IMR-90 (cell line): Measurements from ENCODE around the gene IL17A. TPM values are rescaled to one million over a fixed set of nuclear protein-coding genes. Genes with fewer than 3 reads are reported as not detected.

Source experiments
- ATAC-seq: fragments of 200-7000 bp; cut with Tn5 transposase; 2 replicates; pipeline ENCODE4 v1.9.1; 2020; ENCODE audit warnings: low read depth, mild to moderate bottlenecking, moderate library complexity
- BruUV-seq: library from RNA; stranded (reverse); fragments of 400-500 nt; replicated peaks from 2 replicates; lab custom pipeline; 2021; lab: Mats Ljungman, UMichigan
- CTCF ChIA-PET: fragments of 300-600 bp; formaldehyde crosslinking; extraction: SDS; loops from one replicate; lab custom pipeline; 2021; ENCODE audit warnings: antibody characterized with exemption; lab: Yijun Ruan, JAX
- POLR2A ChIA-PET: fragments of 300-600 bp; sonication (Branson Sonifier 250); formaldehyde crosslinking; loops from one replicate; lab custom pipeline; 2022; ENCODE audit warnings: antibody characterized with exemption; ENCODE audit not compliant: unreplicated experiment; lab: Charles Lee
- DNase-seq: peaks from one replicate; pipeline ENCODE4 v3.0.0; 2013
- H2AFZ ChIP-seq: replicated peaks from 2 replicates; pipeline ENCODE3; 2013; ENCODE audit warnings: low read length, mild to moderate bottlenecking; ENCODE audit not compliant: poor library complexity
- H2AK5ac ChIP-seq: 2 replicates; pipeline ENCODE4 v1.6.1; 2013; ENCODE audit warnings: low read depth, low read length, inconsistent platforms
- H2AK9ac ChIP-seq: replicated peaks from 2 replicates; pipeline ENCODE3; 2013; ENCODE audit warnings: mild to moderate bottlenecking, low read depth, low read length, moderate library complexity; ENCODE audit not compliant: poor library complexity
- H2BK120ac ChIP-seq: 2 replicates; pipeline ENCODE4 v1.6.1; 2013; ENCODE audit warnings: low read depth, low read length, inconsistent platforms
- H2BK15ac ChIP-seq: 3 replicates; pipeline ENCODE4 v1.6.1; 2013; ENCODE audit warnings: low read depth, low read length, inconsistent platforms
- H2BK20ac ChIP-seq: 2 replicates; pipeline ENCODE4 v1.6.1; 2013; ENCODE audit warnings: low read depth, mild to moderate bottlenecking, inconsistent platforms, low read length, moderate library complexity
- H2BK5ac ChIP-seq: 2 replicates; pipeline ENCODE4 v1.6.1; 2013; ENCODE audit warnings: mild to moderate bottlenecking, low read depth, low read length, inconsistent platforms; ENCODE audit not compliant: poor library complexity, severe bottlenecking
- H3K14ac ChIP-seq: replicated peaks from 2 replicates; pipeline ENCODE4 v1.6.1; 2013; ENCODE audit warnings: low read depth, low read length, inconsistent platforms
- H3K18ac ChIP-seq: 2 replicates; pipeline ENCODE4 v1.6.1; 2013; ENCODE audit warnings: low read depth, low read length, control low read depth
- H3K23ac ChIP-seq: 2 replicates; pipeline ENCODE4 v1.6.1; 2013; ENCODE audit warnings: low read depth, low read length, inconsistent platforms
- H3K27ac ChIP-seq: 2 replicates; pipeline ENCODE4 v1.5.1; 2013; ENCODE audit warnings: mild to moderate bottlenecking, control low read depth, low read length; ENCODE audit not compliant: insufficient read depth
- H3K27me3 ChIP-seq: 2 replicates; pipeline ENCODE4 v1.6.1; 2013; ENCODE audit warnings: low read length; ENCODE audit not compliant: control insufficient read depth, insufficient read depth
- H3K36me3 ChIP-seq: 2 replicates; pipeline ENCODE4 v1.6.1; 2013; ENCODE audit warnings: low read length, mixed read lengths; ENCODE audit not compliant: control insufficient read depth, insufficient read depth
- H3K4ac ChIP-seq: 2 replicates; pipeline ENCODE4 v1.6.1; 2013; ENCODE audit warnings: low read depth, low read length, inconsistent platforms
- H3K4me1 ChIP-seq: 2 replicates; pipeline ENCODE4 v1.6.1; 2013; ENCODE audit warnings: low read length, mixed read lengths; ENCODE audit not compliant: control insufficient read depth, insufficient read depth
- H3K4me2 ChIP-seq: 2 replicates; pipeline ENCODE4 v1.6.1; 2013; ENCODE audit warnings: low read depth, mild to moderate bottlenecking, control low read depth, low read length, moderate library complexity
- H3K4me3 ChIP-seq: 2 replicates; pipeline ENCODE4 v1.5.1; 2013; ENCODE audit warnings: low read depth, mild to moderate bottlenecking, control low read depth, low read length, moderate library complexity; ENCODE audit not compliant: insufficient read depth
- H3K56ac ChIP-seq: 2 replicates; pipeline ENCODE4 v1.6.1; 2013; ENCODE audit warnings: low read length, inconsistent platforms; ENCODE audit not compliant: insufficient read depth; ENCODE audit errors: extremely low read depth
- H3K79me1 ChIP-seq, 2 experiments: 2 replicates each; pipeline ENCODE4 v1.6.1; 2013; ENCODE audit warnings: low read length in 2 of 2, inconsistent platforms in 1 of 2, low read depth in 1 of 2
- H3K9ac ChIP-seq: 2 replicates; pipeline ENCODE4 v1.6.1; 2013; ENCODE audit warnings: low read depth, low read length, control low read depth
- H3K9me1 ChIP-seq: 2 replicates; pipeline ENCODE4 v1.6.1; 2013; ENCODE audit warnings: low read length, inconsistent platforms; ENCODE audit not compliant: insufficient read depth
- H3K9me3 ChIP-seq: 2 replicates; pipeline ENCODE4 v1.6.1; 2013; ENCODE audit warnings: low read length; ENCODE audit not compliant: control insufficient read depth, insufficient read depth
- H4K20me1 ChIP-seq: 2 replicates; pipeline ENCODE4 v1.6.1; 2013; ENCODE audit warnings: low read length, inconsistent platforms; ENCODE audit not compliant: insufficient read depth
- H4K5ac ChIP-seq: 2 replicates; pipeline ENCODE4 v1.6.1; 2013; ENCODE audit warnings: mild to moderate bottlenecking, low read depth, low read length, control low read depth
- H4K8ac ChIP-seq, 2 experiments: 2 replicates each; pipeline ENCODE4 v1.6.1; 2013; ENCODE audit warnings: low read depth in 2 of 2, low read length in 2 of 2, control low read depth in 1 of 2, inconsistent platforms in 1 of 2
- H4K91ac ChIP-seq: 2 replicates; pipeline ENCODE4 v1.6.1; 2013; ENCODE audit warnings: low read depth, low read length, inconsistent platforms; ENCODE audit not compliant: insufficient read depth
- BHLHE40 ChIP-seq: fragments of 150-350 bp; IDR thresholded peaks from 2 replicates; pipeline ENCODE4 v1.6.1; 2016; ENCODE audit warnings: mild to moderate bottlenecking, low read depth, low read length
- CEBPB ChIP-seq: IDR thresholded peaks from 2 replicates; pipeline ENCODE4 v1.6.1; 2012; ENCODE audit warnings: low read depth, low read length, improper control_type of control experiment
- CHD1 ChIP-seq: IDR thresholded peaks from 2 replicates; pipeline ENCODE4 v1.6.1; 2012; ENCODE audit warnings: low read depth, low read length, improper control_type of control experiment
- FOS ChIP-seq: fragments of 150-350 bp; IDR thresholded peaks from 2 replicates; pipeline ENCODE4 v1.6.1; 2016; ENCODE audit warnings: low read depth, low read length
- MAFK ChIP-seq: IDR thresholded peaks from 2 replicates; pipeline ENCODE4 v1.6.1; 2012; ENCODE audit warnings: low read depth, low read length, improper control_type of control experiment
- MAZ ChIP-seq: IDR thresholded peaks from 2 replicates; pipeline ENCODE4 v1.6.1; 2012; ENCODE audit warnings: low read depth, mild to moderate bottlenecking, low read length, improper control_type of control experiment, moderate library complexity, borderline replicate concordance
- MXI1 ChIP-seq: IDR thresholded peaks from 2 replicates; pipeline ENCODE4 v1.6.1; 2012; ENCODE audit warnings: low read depth, mild to moderate bottlenecking, low read length, moderate library complexity, borderline replicate concordance
- NFE2L2 ChIP-seq: fragments of 150-350 bp; IDR thresholded peaks from 2 replicates; pipeline ENCODE4 v1.6.1; 2016; ENCODE audit warnings: low read depth, mild to moderate bottlenecking, low read length
- POLR2A ChIP-seq: IDR thresholded peaks from 2 replicates; pipeline ENCODE4 v1.6.1; 2012; ENCODE audit warnings: mild to moderate bottlenecking, low read depth, low read length
- RAD21 ChIP-seq: IDR thresholded peaks from 2 replicates; pipeline ENCODE4 v1.6.1; 2012; ENCODE audit warnings: low read length, improper control_type of control experiment
- RCOR1 ChIP-seq: IDR thresholded peaks from 2 replicates; pipeline ENCODE4 v1.6.1; 2012; ENCODE audit warnings: mild to moderate bottlenecking, low read length, improper control_type of control experiment; ENCODE audit not compliant: insufficient replicate concordance
- RFX5 ChIP-seq: IDR thresholded peaks from 2 replicates; pipeline ENCODE4 v1.8.0; 2012; ENCODE audit warnings: low read depth, mild to moderate bottlenecking, low read length, moderate library complexity
- SMC3 ChIP-seq: fragments of 150-350 bp; IDR thresholded peaks from 2 replicates; pipeline ENCODE4 v1.6.1; 2016; ENCODE audit warnings: low read depth, mild to moderate bottlenecking, antibody characterized with exemption, low read length, moderate library complexity
- USF2 ChIP-seq: fragments of 150-350 bp; IDR thresholded peaks from 2 replicates; pipeline ENCODE4 v1.6.1; 2017; ENCODE audit warnings: mild to moderate bottlenecking, antibody characterized with exemption, low read length, low read depth
- WGBS, 2 experiments: methylation state at CpG; one replicate each; pipeline versions ENCODE4 v1.1.5 to v1.1.7; 2013; ENCODE audit warnings: missing lambda C conversion rate in 2 of 2; ENCODE audit not compliant: insufficient read length in 1 of 2; ENCODE audit errors: extremely low coverage in 2 of 2; 5-methylcytosine and 5-hydroxymethylcytosine counted together
- dilution Hi-C: fragments of 300-500 bp; cut with HindIII; formaldehyde crosslinking; loops from one replicate; pipeline ENCODE4 v1.14.3; 2018; ENCODE audit warnings: low sequenced_read_pairs; ENCODE audit not compliant: unreplicated experiment
- in situ Hi-C: fragments of 300-500 bp; cut with MboI; formaldehyde crosslinking; loops from 3 replicates; pipeline ENCODE4 v1.14.3; 2019; ENCODE audit warnings: low sequenced_read_pairs, inconsistent platforms, mixed read lengths
- intact Hi-C: fragments of 100-400 bp; cut with micrococcal nuclease; formaldehyde crosslinking; loops from 2 replicates; pipeline ENCODE4 v1.10.0; 2022
- polyA plus RNA-seq, 3 experiments: library from polyadenylated mRNA; depleted of rRNA; stranded (reverse); fragments of >200 nt; gene quantifications; 2 replicates each; pipeline ENCODE4 v1.2.3, GENCODE V29; 2012; ENCODE audit warnings: low replicate concordance in 1 of 3
- total RNA-seq: library from RNA; depleted of rRNA; stranded (reverse); fragments of >200 nt; gene quantifications from 2 replicates; pipeline ENCODE4 v1.2.3, GENCODE V29; 2012
- TF ChIP-seq, protein P1 (sequence below): conservative IDR thresholded peaks from 2 replicates; pipeline ENCODE4 v1.5.1; 2012; ENCODE audit warnings: mild to moderate bottlenecking, low read depth, low read length, improper control_type of control experiment

Gene IL17A
- total and polyA plus RNA-seq, 2 of the 4 experiments (the other 2 are of a cell fraction) = not detected

- no peak overlapping the region for H2AFZ ChIP-seq
- H2AK5ac ChIP-seq = no peak overlapping the region
- no peaks in the 10 kb centered on the region for H3K4me1 ChIP-seq
- H3K23ac ChIP-seq = no peak overlapping the region
- H2BK5ac ChIP-seq = no peak overlapping the region
- H3K4me2 ChIP-seq = no peak overlapping the region
- no peak for ATAC-seq
- no peak overlapping the region for H3K4me3 ChIP-seq
- WGBS, 2 experiments = no CpG with 5 or more reads among the region's 3 CpGs
- H3K27me3 ChIP-seq = no peaks in the 10 kb centered on the region; the same call in 1 of the 2 replicates
- H3K56ac ChIP-seq = no peak overlapping the region
- no peak overlapping the region for H2BK20ac ChIP-seq
- H3K36me3 ChIP-seq = no peaks in the 10 kb centered on the region
- no peak for DNase-seq
- no peak overlapping the region for H2BK15ac ChIP-seq
- no peak overlapping the region for H3K4ac ChIP-seq
- H4K8ac ChIP-seq = no peak overlapping the region
- no peak overlapping the region for H3K9ac ChIP-seq
- no peaks in the 10 kb centered on the region for H3K9me1 ChIP-seq
- ChIA-PET CTCF (interaction anchor here (0.5 to 1.6 kb wide), 3 partner anchors 18 to 124 kb away, joined by 3 to 4 read pairs (median 4); no protein-coding TSS in a partner anchor), POLR2A (no interaction called here)
- no peak overlapping the region for H3K27ac ChIP-seq
- dilution Hi-C loops (no loop called here), intact Hi-C loops (loop anchor here (2.0 kb wide), 1 partner anchor 501 kb away; no protein-coding TSS in a partner anchor), in situ Hi-C loops (loop anchor here (5.0 to 10.0 kb wide), 2 partner anchors 100 to 233 kb away; no protein-coding TSS in a partner anchor)
- no peaks in the 10 kb centered on the region for H3K79me1 ChIP-seq
- H4K20me1 ChIP-seq = no peaks in the 10 kb centered on the region
- H4K5ac ChIP-seq = no peak overlapping the region
- no peak overlapping the region for H4K91ac ChIP-seq
- no peaks in the 10 kb centered on the region for H3K9me3 ChIP-seq
- no TSS peak for BruUV-seq
- no peak overlapping the region for H2AK9ac ChIP-seq
- H3K18ac ChIP-seq = no peak overlapping the region
- H3K14ac ChIP-seq = no peak overlapping the region
- no peak overlapping the region for H2BK120ac ChIP-seq
- TF ChIP-seq RCOR1 (no peak), BHLHE40 (no peak), CHD1 (no peak), MAFK (no peak), RAD21 (no peak), NFE2L2 (no peak), FOS (no peak), CEBPB (no peak), MXI1 (no peak), USF2 (no peak), RFX5 (no peak), SMC3 (no peak), POLR2A (no peak), MAZ (no peak)
- TF ChIP-seq, protein P1, sequence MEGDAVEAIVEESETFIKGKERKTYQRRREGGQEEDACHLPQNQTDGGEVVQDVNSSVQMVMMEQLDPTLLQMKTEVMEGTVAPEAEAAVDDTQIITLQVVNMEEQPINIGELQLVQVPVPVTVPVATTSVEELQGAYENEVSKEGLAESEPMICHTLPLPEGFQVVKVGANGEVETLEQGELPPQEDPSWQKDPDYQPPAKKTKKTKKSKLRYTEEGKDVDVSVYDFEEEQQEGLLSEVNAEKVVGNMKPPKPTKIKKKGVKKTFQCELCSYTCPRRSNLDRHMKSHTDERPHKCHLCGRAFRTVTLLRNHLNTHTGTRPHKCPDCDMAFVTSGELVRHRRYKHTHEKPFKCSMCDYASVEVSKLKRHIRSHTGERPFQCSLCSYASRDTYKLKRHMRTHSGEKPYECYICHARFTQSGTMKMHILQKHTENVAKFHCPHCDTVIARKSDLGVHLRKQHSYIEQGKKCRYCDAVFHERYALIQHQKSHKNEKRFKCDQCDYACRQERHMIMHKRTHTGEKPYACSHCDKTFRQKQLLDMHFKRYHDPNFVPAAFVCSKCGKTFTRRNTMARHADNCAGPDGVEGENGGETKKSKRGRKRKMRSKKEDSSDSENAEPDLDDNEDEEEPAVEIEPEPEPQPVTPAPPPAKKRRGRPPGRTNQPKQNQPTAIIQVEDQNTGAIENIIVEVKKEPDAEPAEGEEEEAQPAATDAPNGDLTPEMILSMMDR = no peak
Measured at GRCh38 chr6:52161689-52162438, 24.3 kb upstream of the IL17A start.
